ENCODE results near the gene MTCH1.

Gene MTCH1

GRCh38 chr6:36959555-36960250 is 26.3 kb downstream of the MTCH1 start:
- H3K4me3 ChIP-seq (ENCODE audit: insufficient read depth, low read depth, low read length): no peak overlapping the region
- peaks cover 8% of the 10 kb centered on the region for H3K4me1 ChIP-seq (ENCODE audit: control insufficient read depth, insufficient read depth, low read length)
- H3K9me3 ChIP-seq (ENCODE audit: control insufficient read depth, low read length): no peaks in the 10 kb centered on the region
- no peaks in the 10 kb centered on the region for H3K36me3 ChIP-seq (ENCODE audit: control insufficient read depth, insufficient read depth, low read length)
- H3K27ac ChIP-seq (ENCODE audit: insufficient read depth, low read depth, low read length, poor library complexity, severe bottlenecking): no peak overlapping the region
- 93 to 94% methylated on average over 16 of the region's 17 CpGs for WGBS, 2 experiments
- no peaks in the 10 kb centered on the region for H3K27me3 ChIP-seq (ENCODE audit: control insufficient read depth, insufficient read depth, low read length, poor library complexity, severe bottlenecking)

DNA sequence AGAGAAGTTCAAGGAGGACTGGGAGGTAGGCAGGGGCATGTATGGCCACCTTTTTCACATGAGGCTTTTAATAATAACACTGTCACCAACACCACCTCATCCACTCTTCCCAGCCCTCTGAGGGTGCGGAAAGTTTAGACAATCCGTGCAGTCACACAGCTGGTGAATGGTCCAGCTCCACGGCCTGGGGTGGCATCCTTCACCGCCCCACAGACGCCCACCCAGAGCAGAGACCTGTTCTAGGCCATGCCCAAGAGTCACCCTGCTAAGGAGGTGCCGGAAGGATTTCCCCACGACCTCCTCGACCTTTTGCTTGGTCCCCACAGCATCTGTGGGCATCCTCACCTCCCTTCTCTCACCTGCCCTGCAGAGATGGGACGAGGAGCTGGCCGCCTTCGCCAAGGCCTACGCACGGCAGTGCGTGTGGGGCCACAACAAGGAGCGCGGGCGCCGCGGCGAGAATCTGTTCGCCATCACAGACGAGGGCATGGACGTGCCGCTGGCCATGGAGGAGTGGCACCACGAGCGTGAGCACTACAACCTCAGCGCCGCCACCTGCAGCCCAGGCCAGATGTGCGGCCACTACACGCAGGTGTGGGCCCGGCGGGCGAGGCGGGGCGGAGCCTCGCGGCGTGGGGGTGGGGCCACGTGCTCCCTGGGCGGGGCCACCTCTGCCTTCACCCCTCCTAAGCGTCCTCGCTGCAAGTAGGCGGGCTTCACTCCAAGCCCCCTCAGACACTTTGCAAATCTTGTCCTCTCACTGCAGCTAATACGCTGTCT is 27.0 kb downstream of the MTCH1 start:
- H3K4me1 ChIP-seq (ENCODE audit: control insufficient read depth, insufficient read depth, low read length): peaks cover 8% of the 10 kb centered on the region
- H3K36me3 ChIP-seq (ENCODE audit: control insufficient read depth, insufficient read depth, low read length): no peaks in the 10 kb centered on the region
- H3K9me3 ChIP-seq (ENCODE audit: control insufficient read depth, low read length): no peaks in the 10 kb centered on the region
- no peaks in the 10 kb centered on the region for H3K27me3 ChIP-seq (ENCODE audit: control insufficient read depth, insufficient read depth, low read length, poor library complexity, severe bottlenecking)
- 93% methylated on average over 44 of the region's 44 CpGs for WGBS, 2 experiments
- no peak overlapping the region for H3K4me3 ChIP-seq (ENCODE audit: insufficient read depth, low read depth, low read length)
- no peak overlapping the region for H3K27ac ChIP-seq (ENCODE audit: insufficient read depth, low read depth, low read length, poor library complexity, severe bottlenecking)

DNA sequence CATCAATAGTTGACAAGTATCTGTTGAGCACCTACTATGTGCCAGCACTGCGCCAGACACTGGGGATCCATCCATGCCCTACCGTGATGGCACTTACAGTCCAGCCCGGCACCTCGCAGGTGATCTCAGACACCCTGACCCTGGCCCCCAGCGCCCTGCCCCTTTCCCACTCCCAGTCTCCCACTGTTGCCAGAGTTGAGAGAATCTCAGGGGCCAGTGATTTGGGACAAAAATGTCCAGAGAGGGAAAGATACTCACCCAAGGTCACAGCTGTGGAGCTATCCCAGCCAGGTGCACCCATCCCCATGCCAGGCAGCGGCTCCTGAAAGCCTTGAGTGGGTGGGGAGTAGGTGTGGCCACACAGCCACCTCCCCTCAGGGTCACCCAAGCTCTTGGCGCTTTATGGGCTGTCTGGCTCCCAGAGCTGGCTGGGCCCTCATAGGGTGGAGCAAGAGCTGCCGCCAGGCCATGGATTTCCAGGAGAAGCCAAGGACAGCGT is 28.2 kb downstream of the MTCH1 start:
- Histone ChIP-seq H3K9me3 (ENCODE audit: control insufficient read depth, low read length) (no peaks in the 10 kb centered on the region), H3K36me3 (ENCODE audit: control insufficient read depth, insufficient read depth, low read length) (no peaks in the 10 kb centered on the region), H3K27ac (ENCODE audit: insufficient read depth, low read depth, low read length, poor library complexity, severe bottlenecking) (no peak overlapping the region), H3K27me3 (ENCODE audit: control insufficient read depth, insufficient read depth, low read length, poor library complexity, severe bottlenecking) (no peaks in the 10 kb centered on the region), H3K4me3 (ENCODE audit: insufficient read depth, low read depth, low read length) (no peak overlapping the region), H3K4me1 (ENCODE audit: control insufficient read depth, insufficient read depth, low read length) (no peaks in the 10 kb centered on the region)
- WGBS, 2 experiments: 94% methylated on average over 9 of the region's 9 CpGs

DNA sequence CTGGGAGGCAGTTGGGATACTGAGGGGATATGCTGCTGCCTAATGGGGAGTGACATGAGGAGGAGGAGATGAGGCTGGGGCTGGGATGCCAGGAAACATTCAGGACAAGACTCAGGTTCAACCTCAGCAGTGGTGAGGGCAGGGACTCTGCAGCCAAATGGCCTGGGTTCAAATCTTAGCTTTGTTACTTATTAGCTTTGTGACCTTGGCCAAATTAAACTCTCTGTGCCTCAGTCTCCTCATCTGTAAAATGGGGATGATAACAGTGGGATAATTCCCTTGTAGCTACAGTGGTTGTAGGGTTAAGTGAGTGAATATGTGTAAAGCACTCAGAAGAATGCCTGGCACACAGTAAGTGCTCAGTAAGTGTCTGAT is 29.6 kb downstream of the MTCH1 start:
- Histone ChIP-seq H3K4me3 (ENCODE audit: insufficient read depth, low read depth, low read length) (no peak overlapping the region), H3K27me3 (ENCODE audit: control insufficient read depth, insufficient read depth, low read length, poor library complexity, severe bottlenecking) (no peaks in the 10 kb centered on the region), H3K9me3 (ENCODE audit: control insufficient read depth, low read length) (no peaks in the 10 kb centered on the region), H3K36me3 (ENCODE audit: control insufficient read depth, insufficient read depth, low read length) (no peaks in the 10 kb centered on the region), H3K27ac (ENCODE audit: insufficient read depth, low read depth, low read length, poor library complexity, severe bottlenecking) (no peak overlapping the region), H3K4me1 (ENCODE audit: control insufficient read depth, insufficient read depth, low read length) (no peaks in the 10 kb centered on the region)

GRCh38 chr6:36955671-36956445 is 30.1 kb downstream of the MTCH1 start:
- Histone ChIP-seq H3K27me3 (ENCODE audit: control insufficient read depth, insufficient read depth, low read length, poor library complexity, severe bottlenecking) (no peaks in the 10 kb centered on the region), H3K27ac (ENCODE audit: insufficient read depth, low read depth, low read length, poor library complexity, severe bottlenecking) (no peak overlapping the region), H3K9me3 (ENCODE audit: control insufficient read depth, low read length) (no peaks in the 10 kb centered on the region), H3K4me3 (ENCODE audit: insufficient read depth, low read depth, low read length) (no peak overlapping the region), H3K36me3 (ENCODE audit: control insufficient read depth, insufficient read depth, low read length) (no peaks in the 10 kb centered on the region), H3K4me1 (ENCODE audit: control insufficient read depth, insufficient read depth, low read length) (no peaks in the 10 kb centered on the region)
- 88 to 90% methylated on average over 9 of the region's 9 CpGs for WGBS, 2 experiments

GRCh38 chr6:36955136-36955535 is 30.9 kb downstream of the MTCH1 start:
- Histone ChIP-seq H3K36me3 (ENCODE audit: control insufficient read depth, insufficient read depth, low read length) (no peaks in the 10 kb centered on the region), H3K4me1 (ENCODE audit: control insufficient read depth, insufficient read depth, low read length) (no peaks in the 10 kb centered on the region), H3K27me3 (ENCODE audit: control insufficient read depth, insufficient read depth, low read length, poor library complexity, severe bottlenecking) (no peaks in the 10 kb centered on the region), H3K4me3 (ENCODE audit: insufficient read depth, low read depth, low read length) (no peak overlapping the region), H3K27ac (ENCODE audit: insufficient read depth, low read depth, low read length, poor library complexity, severe bottlenecking) (no peak overlapping the region), H3K9me3 (ENCODE audit: control insufficient read depth, low read length) (no peaks in the 10 kb centered on the region)
- 81 to 83% methylated on average over 6 of the region's 6 CpGs for WGBS, 2 experiments

DNA sequence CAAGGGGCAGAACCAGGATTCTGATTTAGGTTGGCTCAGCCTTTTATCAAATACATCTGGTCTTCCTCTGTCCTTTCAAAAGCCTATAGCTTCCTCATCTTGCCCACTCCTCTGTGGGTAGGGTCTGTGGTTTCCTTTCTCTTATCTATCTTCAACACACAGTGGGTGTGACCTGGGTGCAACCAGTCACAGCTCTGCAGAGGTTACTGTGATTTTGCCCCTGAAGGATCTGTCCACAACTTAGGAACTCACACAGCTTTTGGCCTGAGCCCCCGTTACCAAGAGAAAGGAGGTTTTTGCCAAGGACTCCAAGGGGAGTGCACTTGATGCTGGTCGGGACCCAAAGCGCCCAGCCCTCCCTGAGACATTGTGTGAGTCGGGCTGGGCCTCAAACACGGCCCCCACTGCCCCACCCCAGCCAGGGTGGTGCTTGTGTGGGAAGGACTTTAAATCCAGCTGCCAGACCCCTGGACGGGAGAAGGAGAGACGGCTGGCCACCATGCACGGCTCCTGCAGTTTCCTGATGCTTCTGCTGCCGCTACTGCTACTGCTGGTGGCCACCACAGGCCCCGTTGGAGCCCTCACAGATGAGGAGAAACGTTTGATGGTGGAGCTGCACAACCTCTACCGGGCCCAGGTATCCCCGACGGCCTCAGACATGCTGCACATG is 31.6 kb downstream of the MTCH1 start, which contains the start of gene PI16:
TSS of gene PI16 (plus strand) at position 477 of the 670 bp plus-strand sequence. CDS start at position 500, 23 bp downstream.
- no peaks in the 10 kb centered on the region for H3K27me3 ChIP-seq (ENCODE audit: control insufficient read depth, insufficient read depth, low read length, poor library complexity, severe bottlenecking)

GRCh38 chr6:36953931-36954261 is 32.1 kb downstream of the MTCH1 start:
- no peaks in the 10 kb centered on the region for H3K27me3 ChIP-seq (ENCODE audit: control insufficient read depth, insufficient read depth, low read length, poor library complexity, severe bottlenecking)
- 67 to 79% methylated on average over 1 of the region's 1 CpG for WGBS, 2 experiments

More for the DNA sequence above, 31.6 kb downstream of the MTCH1 start, which contains the start of gene PI16:
- Histone ChIP-seq H3K4me1 (ENCODE audit: control insufficient read depth, insufficient read depth, low read length) (no peaks in the 10 kb centered on the region), H3K27ac (ENCODE audit: insufficient read depth, low read depth, low read length, poor library complexity, severe bottlenecking) (no peak within 1 kb of the TSS), H3K36me3 (ENCODE audit: control insufficient read depth, insufficient read depth, low read length) (no peaks in the 10 kb centered on the region), H3K9me3 (ENCODE audit: control insufficient read depth, low read length) (no peaks in the 10 kb centered on the region), H3K4me3 (ENCODE audit: insufficient read depth, low read depth, low read length) (no peak within 1 kb of the TSS)
- WGBS, 2 experiments: 86 to 87% methylated on average over 14 of the region's 14 CpGs

DNA sequence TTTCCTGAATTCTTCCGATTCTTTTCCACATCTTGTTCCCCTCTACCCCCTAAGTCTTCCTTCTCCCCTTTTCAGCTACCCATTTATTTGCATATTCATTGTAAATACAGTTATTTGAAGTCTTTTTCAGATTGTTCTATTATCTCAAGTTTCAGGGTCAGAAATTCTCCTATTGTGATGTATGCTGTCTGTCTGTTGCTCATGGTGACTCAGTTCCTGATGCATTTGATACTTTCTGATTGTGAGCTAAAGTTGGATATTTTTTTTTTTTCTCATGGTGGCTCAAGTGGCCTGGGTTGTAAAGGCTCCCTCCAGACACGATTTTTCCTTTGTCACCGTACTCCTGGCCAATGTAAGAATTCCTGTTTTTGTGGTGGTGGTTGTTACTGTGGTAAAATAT is 36.4 kb downstream of the MTCH1 start:
- no peaks in the 10 kb centered on the region for H3K27me3 ChIP-seq (ENCODE audit: control insufficient read depth, insufficient read depth, low read length, poor library complexity, severe bottlenecking)
- no peak overlapping the region for H3K4me3 ChIP-seq (ENCODE audit: insufficient read depth, low read depth, low read length)
- H3K27ac ChIP-seq (ENCODE audit: insufficient read depth, low read depth, low read length, poor library complexity, severe bottlenecking): no peak overlapping the region
- no peaks in the 10 kb centered on the region for H3K9me3 ChIP-seq (ENCODE audit: control insufficient read depth, low read length)
- no peaks in the 10 kb centered on the region for H3K36me3 ChIP-seq (ENCODE audit: control insufficient read depth, insufficient read depth, low read length)
- WGBS, 2 experiments: 78 to 83% methylated on average over 2 to 3 of the region's 3 CpGs
- no peaks in the 10 kb centered on the region for H3K4me1 ChIP-seq (ENCODE audit: control insufficient read depth, insufficient read depth, low read length)

More at GRCh38 chr6:36953931-36954261, 32.1 kb downstream of the MTCH1 start:
- Histone ChIP-seq H3K27ac (ENCODE audit: insufficient read depth, low read depth, low read length, poor library complexity, severe bottlenecking) (no peak overlapping the region), H3K4me1 (ENCODE audit: control insufficient read depth, insufficient read depth, low read length) (no peaks in the 10 kb centered on the region), H3K36me3 (ENCODE audit: control insufficient read depth, insufficient read depth, low read length) (no peaks in the 10 kb centered on the region), H3K9me3 (ENCODE audit: control insufficient read depth, low read length) (no peaks in the 10 kb centered on the region), H3K4me3 (ENCODE audit: insufficient read depth, low read depth, low read length) (no peak overlapping the region)

All from ectodermal cell (in vitro differentiated cells).